HG02981 (cell line): Measurements from ENCODE around the gene ADGRV1.
"Not testable (repeated sequence)": the region's sequence is repeated elsewhere in the genome, so short reads cannot be mapped to it uniquely, and the experiment has no call there.

ENCODE experiments used
- ATAC-seq: cut with Tn5 transposase; IDR thresholded peaks from one replicate; pipeline ENCODE4 v1.9.1; 2021; ENCODE audit warnings: mild to moderate bottlenecking, moderate library complexity; ENCODE audit not compliant: unreplicated experiment

ADGRV1 gene

DNA sequence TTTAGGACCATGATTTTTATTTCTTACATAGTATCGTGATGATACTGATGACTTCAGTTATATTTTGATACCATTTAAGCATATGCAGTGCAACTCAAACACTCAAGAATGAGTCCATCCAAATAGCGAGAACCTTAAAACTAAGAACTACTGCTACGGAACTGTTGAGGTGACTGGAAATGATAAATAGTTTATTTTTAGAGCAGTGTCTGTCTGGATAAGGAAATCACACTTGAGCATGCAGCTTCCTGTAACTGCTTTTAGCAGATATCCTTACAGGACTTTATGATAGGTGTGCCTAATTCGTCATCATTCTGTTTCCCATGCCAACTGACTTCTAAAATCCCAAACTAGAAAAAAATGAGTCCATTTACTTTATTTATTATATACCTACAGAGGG, 85.5 kb downstream of the ADGRV1 start:
- no peak for ATAC-seq

DNA sequence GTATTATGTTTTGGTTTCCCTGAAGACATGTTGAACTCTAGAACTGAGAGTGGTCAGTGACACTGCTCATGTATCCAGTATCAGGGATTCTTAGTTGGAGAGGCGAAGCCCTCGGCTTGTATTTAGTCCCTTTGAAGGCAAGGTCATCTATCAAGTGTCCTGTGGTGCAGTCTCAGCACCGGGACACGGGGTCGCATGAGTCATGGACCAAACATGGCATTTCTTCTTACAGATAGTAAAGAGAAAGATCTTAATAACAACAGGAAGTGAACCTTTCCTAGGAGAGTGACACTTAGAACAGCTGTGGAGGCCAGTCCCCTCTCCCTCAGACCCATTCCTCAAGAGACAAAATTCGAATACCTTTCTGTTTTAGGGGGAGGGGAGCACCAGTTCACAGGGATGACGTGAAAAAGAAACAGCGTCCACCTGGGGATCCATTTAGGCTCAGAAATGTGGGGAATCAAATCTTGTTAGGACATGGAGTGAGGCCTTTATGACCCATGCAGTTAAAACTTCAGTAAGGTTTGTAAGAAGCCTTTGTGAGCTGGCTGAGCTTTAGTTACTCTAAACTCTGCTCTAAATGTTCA, 86.5 kb downstream of the ADGRV1 start:
- ATAC-seq, result no peak

DNA sequence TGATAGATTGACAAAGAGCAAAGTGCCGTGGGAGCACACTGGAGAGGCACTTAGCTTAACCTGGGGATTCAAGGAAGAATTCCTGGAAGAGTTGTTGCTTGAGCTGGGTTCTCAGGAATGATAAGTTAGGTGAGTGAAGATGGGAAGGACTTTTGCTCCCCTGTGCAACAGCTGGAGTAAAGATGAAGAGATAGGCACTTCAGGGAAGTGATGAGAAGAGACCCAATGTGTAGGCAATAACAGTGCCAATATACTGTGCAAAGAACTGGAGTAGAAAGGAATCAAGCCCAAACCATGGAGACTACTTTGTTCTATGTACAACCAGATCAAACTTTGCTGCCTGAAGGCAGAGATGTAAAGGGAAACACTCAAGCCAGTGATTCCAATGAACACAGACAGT, 92.2 kb downstream of the ADGRV1 start:
- no peak for ATAC-seq

DNA sequence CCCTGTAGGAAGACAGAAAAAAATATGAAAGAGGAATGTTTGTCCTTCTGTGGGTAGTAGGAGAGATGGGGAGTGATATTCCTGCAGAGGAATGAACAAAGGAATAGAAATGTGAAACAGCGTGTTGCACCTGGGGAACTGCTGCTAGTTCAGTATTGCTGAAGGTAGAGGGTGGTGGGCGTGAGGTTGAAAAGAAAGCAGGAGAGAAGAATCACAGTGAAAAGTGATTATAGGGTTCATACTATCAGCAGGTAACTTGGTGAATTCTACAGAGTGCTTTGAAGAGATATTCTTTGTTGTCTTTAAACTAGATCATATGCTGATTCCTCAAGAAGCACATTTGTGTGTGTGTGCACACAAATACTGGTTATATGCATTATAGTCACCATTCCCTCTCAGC, 95.6 kb downstream of the ADGRV1 start:
- ATAC-seq, result no peak

DNA sequence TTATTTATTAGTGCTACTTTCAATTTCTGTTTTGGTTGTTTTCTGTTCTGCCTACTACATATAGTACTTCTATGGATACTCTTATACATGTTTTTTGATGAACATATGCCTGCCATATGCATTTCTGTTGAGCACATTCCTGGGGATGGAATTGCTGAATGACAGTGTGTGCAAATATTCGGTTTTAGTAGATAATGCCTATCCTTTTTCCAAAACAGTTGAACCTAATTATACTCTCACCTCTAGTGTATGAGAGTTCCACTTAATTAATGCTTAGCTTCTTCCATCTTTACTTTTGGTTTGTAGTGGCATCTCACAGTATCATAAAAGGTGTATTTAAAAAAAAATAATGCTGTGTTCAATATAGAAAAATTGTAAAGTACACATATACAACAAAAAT, 96.8 kb downstream of the ADGRV1 start:
- ATAC-seq, result no peak

DNA sequence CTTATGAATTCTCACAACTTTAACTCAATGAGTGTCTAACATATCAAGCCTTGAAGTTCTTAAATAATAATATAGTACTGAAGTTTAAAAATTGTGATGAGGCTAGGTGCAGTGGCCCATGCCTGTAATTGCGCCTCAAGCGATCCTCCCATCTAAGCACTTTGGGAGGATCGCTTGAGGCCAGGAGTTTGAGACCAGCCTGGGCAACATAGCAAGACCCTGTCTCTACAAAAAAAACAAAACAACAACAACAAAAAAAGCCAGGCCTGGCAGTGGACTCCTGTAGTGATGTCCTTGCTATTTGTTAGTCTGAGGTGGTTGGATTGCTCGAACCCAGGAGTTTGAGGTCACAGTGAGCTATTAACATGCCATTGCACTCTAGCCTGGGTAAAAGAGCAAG, 98.4 kb downstream of the ADGRV1 start:
- no peak for ATAC-seq

DNA sequence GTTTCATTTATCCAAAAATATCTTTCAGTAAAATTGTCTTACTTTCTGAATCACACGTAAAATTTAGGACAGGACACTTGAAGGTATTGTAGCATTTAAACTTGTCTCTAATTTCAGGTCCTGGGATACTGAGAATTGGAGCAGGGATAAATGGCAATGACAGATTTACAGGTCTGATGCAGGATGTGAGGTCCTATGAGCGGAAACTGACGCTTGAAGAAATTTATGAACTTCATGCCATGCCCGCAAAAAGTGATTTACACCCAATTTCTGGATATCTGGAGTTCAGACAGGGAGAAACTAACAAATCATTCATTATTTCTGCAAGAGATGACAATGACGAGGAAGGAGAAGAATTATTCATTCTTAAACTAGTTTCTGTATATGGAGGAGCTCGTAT, 99.2 kb downstream of the ADGRV1 start:
- ATAC-seq, result no peak

DNA sequence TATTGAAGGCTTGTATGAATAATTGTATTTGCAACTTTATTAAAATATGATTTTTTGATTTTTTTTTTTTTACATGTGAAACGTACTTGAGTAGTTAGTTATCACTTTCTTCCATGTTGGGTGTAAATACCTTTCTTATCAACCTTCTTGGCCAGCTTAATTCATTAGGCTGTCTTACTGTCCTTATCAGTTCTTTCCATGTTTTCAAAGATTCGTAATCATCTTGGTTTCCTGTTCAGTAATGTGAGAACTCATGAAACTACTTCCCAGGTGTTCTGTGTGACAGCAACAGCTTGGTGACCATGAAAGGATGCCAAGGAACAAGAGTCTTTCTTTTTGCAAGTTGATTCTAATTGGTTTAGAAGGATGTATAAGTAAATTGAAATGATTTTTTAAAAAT, 100.0 kb downstream of the ADGRV1 start:
- ATAC-seq, result no peak

DNA sequence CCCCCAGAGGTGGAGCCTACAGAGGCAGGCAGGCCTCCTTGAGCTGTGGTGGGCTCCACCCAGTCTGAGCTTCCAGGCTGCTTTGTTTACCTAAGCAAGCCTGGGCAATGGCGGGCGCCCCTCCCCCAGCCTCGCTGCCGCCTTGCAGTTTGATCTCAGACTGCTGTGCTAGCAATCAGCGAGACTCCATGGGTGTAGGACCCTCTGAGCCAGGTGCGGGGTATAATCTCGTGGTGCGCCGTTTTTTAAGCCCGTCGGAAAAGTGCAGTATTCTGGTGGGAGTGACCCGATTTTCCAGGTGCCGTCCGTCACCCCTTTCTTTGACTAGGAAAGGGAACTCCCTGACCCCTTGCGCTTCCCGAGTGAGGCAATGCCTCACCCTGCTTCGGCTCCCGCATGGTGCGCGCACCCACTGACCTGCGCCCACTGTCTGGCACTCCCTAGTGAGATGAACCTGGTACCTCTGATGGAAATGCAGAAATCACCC, 109.5 kb downstream of the ADGRV1 start:
- ATAC-seq, result not testable (repeated sequence)

DNA sequence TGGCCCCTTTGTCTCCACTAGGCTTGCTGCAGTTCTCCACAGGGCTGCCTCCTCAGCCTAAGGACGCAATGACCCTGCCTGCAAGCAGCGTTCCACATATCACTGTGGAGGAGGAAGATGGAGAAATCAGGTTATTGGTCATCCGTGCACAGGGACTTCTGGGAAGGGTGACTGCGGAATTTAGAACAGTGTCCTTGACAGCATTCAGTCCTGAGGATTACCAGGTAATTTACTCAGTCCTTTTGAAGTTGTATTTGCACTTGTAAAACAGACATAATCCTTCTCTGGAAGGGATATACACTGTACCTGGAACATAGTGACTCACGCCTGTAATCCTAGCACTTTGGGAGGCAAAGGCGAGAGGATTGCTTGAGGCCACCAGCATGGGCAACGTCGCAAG, 116.6 kb downstream of the ADGRV1 start:
- ATAC-seq, result no peak

DNA sequence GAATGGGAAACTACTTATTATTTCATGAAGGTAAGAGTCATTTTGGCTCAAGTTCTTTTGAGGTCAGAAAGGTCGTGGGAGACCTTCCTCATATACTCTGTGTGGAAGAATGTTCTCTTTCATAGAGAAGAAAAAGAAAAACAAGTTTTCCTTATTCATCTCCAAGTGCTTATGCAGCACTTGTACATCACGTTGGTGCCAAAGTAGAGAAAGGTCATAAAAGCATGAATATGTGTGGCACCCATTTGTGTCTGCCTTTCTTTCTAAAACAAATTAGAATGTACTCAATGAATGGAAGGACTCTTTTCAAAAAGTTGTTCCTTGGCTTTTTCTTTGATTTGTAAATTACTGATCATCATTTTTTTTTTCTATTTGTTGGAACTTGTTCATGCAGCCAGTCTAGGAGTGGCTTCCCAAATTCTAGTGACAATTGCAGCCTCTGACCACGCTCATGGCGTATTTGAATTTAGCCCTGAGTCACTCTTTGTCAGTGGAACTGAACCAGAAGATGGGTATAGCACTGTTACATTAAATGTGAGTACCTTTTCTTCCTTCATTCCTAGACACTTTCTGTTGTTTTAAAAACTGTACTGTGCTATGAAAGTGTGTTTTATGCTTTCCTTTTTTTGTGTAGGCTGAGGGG, 122.4 kb downstream of the ADGRV1 start:
- no peak for ATAC-seq

DNA sequence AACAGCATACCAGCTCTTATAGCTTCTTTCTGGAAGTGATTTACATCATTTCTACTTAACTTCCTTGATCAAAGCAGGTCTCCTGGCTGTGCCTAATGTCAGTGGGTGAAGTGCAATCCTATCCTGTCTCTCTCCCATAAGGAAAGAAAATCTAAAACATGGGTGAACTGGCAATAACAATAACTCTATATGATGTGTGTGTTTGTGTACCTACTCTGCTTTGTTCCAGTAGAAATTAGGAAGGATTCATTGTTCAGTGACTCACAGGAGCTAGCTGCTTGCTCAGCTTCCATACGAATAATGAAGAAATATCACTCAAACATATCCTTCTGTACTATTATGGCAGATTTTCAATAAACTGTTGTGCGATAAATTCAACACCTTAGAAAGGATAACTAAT, 123.7 kb downstream of the ADGRV1 start:
- no peak for ATAC-seq

DNA sequence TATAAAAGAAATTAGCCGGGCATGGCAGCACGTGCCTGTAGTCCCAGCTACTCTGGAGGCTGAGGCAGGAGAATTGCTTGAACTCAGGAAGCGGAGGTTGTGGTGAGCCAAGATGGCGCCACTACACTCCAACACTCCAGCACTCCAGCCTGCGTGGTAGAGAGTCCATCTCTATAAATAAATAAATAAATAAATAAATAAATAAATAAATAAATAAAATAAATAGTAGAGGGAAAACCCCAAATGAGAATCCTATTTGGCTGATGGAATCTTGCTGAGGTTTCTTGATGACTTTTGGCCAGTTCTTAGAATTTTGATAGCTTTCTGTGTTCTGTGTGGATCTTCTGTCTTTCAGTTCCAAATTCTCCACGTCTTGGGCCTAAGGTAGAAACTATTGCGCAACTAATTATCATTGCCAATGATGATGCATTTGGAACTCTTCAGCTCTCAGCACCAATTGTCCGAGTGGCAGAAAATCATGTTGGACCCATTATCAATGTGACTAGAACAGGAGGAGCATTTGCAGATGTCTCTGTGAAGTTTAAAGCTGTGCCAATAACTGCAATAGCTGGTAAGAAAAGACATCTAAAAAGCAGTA, 126.9 kb downstream of the ADGRV1 start:
- ATAC-seq, result no peak

DNA sequence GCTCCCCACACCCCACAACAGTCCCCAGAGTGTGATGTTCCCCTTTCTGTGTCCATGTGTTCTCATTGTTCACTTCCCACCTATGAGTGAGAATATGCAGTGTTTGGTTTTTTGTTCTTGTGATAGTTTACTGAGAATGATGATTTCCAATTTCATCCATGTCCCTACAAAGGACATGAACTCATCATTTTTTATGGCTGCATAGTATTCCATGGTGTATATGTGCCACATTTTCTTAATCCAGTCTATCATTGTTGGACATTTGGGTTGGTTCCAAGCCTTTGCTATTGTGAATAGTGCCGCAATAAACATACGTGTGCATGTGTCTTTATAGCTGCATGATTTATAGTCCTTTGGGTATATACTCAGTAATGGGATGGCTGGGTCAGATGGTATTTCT, 127.8 kb downstream of the ADGRV1 start:
- ATAC-seq, result not testable (repeated sequence)

DNA sequence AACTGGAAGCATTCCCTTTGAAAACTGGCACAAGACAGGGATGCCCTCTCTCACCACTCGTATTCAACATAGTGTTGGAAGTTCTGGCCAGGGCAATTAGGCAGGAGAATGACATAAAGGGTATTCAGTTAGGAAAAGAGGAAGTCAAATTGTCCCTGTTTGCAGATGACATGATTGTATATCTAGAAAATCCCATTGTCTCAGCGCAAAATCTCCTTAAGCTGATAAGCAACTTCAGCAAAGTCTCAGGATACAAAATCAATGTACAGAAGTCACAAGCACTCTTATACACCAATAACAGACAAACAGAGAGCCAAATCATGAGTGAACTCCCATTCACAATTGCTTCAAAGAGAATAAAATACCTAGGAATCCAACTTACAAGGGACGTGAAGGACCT, 128.9 kb downstream of the ADGRV1 start:
- ATAC-seq, result not testable (repeated sequence)

DNA sequence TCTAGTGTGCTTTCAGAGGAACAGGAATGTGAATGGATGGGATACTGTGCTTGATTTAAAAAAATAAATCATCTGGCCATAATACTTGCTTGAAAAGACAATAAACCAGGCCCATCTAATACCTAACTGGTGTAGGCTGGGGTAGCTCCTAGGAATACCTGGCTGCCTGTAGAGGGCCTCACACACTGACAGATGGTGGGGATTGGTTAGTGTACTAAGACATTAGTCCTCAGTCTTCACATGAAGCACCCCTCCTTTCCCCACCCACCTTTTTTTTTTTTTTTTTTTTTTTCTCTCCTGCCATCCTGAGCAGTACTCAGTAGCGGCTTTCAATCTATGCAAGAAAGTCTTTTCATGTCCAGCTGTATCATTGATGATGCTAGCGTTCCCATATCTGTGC, 130.5 kb downstream of the ADGRV1 start:
- ATAC-seq, result no peak

DNA sequence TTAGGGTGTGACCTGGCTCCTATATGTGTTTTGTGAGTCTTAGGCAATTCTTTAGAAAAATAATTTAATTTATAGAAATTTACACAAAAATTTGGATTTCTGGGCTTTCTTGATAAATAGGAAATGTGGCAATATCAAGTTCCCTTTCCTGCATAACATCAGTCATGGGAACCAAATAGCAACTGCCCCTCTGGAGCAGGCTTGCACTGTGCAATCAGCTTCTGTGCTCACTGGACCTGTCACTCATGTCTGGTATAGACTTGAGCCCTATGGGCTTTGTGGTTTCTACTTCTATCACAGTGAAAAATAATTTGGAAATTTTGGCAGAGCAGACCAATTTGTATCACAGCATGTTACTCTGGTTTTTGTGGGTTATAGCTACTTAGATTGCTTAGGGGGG, 131.7 kb downstream of the ADGRV1 start:
- ATAC-seq, result no peak

DNA sequence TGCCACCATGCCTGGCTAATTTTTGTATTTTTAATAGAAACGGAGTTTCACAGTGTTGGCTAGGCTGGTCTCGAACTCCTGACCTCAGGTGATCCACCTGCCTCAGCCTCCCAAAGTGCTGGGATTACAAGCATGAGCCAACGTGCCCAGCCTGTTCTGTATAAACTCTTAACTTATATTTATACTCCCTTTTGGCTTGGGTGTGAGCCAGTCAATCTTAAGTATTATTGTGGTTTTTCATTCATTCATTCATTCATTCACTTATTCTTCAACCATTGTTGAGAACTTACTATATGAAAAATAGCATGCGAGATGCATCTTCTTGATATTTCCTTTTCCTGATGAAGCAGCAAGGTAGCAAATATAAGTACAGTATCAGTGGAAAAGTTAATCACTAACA, 132.9 kb downstream of the ADGRV1 start:
- ATAC-seq, result no peak

DNA sequence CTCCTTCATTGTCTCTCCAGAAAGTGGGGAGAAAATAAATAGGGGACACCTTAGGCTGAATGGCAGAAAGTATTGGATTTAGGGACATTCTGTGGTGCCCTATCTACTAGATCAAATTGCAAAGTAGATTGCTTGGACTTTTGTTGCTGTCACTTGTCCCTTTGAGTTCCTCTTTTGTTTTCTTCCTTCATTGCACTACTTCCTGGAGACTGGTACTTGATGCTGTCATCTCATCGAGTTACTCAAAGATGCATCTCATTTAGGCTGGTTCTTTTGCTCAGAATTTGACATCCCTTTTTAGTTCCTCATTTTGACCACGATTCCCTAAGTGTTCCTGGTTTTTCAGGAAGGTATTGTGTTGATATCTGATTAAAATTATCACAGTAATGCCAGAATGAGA, 137.6 kb downstream of the ADGRV1 start:
- ATAC-seq, result no peak

DNA sequence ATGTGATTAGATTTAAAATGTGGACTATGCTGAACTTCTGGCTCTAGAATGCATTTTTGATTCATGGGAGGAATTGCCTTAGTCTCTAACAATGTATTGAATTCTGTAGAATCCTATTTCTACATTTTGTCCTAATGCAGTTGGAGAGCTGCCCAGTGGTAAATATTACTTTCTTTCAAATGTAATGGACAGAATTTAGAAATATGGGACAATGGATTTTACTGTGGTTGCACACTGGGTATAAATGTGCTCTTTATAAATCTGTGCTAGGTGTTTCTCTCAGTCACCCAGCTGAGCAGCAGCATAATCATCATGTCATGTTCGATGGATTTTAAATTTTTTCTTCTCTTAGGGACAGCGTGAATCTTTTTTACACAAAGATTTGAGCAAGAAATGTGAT, 141.7 kb downstream of the ADGRV1 start:
- no peak for ATAC-seq

DNA sequence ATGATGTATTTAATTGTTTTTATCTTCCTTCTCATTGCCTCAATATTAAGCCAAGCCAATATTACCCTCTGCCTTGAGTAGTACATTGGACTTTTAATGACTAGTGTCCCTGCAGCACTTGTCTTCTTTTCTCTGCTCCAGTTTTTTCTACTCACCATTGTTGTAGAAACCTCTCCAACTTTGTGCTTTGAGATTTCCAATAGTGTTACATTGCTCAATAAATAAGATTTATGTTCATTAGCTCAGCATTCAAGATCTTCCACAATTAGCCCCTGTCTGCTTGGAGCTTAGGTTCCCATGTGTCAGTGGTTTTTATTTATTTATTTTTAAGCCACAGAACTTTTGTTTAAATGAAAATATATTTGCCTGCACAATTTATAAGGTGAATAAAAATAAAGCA, 145.3 kb downstream of the ADGRV1 start:
- ATAC-seq, result no peak

DNA sequence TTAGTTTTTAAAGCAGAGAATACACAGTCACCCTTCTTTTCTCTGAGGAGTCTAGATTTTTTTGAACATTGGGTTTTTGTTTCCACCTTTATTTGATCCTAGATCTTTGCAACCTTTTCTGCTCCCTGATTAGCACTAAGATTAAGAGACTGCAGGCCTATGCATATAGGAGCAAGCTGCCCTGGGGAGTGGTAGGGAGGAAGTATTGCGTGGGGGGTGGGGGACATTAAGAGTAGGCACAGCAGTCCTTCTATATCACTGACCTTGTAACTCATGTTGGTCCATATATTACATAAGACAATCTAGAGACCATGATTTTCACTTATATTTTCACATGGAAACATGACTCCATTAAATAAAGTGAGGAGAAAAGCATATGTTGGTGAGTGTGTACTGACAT, 149.1 kb downstream of the ADGRV1 start:
- ATAC-seq, result no peak
